Measurements from ENCODE around the gene TANGO2. TPM values are rescaled to one million over a fixed set of nuclear protein-coding genes. Genes with fewer than 3 reads are reported as not detected.

TANGO2 gene
- total and polyA plus RNA-seq, 9 of the 15 experiments (the other 6 are each of a cell fraction or from before 2014, with no cell fraction given), result 15.5 to 94.9 (median 70.1) TPM

GRCh38 chr22:20111689-20112622 lies 91.0 kb downstream of the TANGO2 start (continued):
- TF ChIP-seq POU5F1 (IDR thresholded peaks at IDR 0.05; ENCODE audit: borderline replicate concordance, low read depth, low read length, partially characterized antibody) (no peak), SIRT6 (IDR thresholded peaks at IDR 0.05; ENCODE audit: low read depth, low read length) (peak; percentile 90), FOXK2 (conservative IDR thresholded peaks at IDR 0.05 in 1 of 2, IDR thresholded peaks at IDR 0.05 in 1 of 2; ENCODE audit: low read depth in 2 of 2) (no peak), PKNOX1 (IDR thresholded peaks at IDR 0.05) (no peak), DEAF1 (CRISPR knock-in tag; IDR thresholded peaks at IDR 0.05) (peak; percentile 11; the same call in 1 of the 2 replicates), ELF2 (CRISPR knock-in tag; IDR thresholded peaks at IDR 0.05) (no peak), ZBTB8A (IDR thresholded peaks at IDR 0.05; ENCODE audit: partially characterized antibody) (no peak), BCL6 (CRISPR knock-in tag; IDR thresholded peaks at IDR 0.05) (peak; percentile 68), CHD7 (IDR thresholded peaks at IDR 0.05; ENCODE audit: low read depth, low read length) (peak; percentile 78), TCF3 (CRISPR knock-in tag; IDR thresholded peaks at IDR 0.05) (no peak), ZFPM2 (CRISPR knock-in tag; IDR thresholded peaks at IDR 0.05) (peak; percentile 6; the same call in 1 of the 2 replicates)

All from K562 (cell line).